ENCODE results near the gene AGPAT4. TPM values are rescaled to one million over a fixed set of nuclear protein-coding genes. Genes with fewer than 3 reads are reported as not detected.

Gene AGPAT4
- total RNA-seq, 1 donor from 2014 or later: 4.7 TPM

GRCh38 chr6:161192636-161193411 lies 81.0 kb downstream of the AGPAT4 start:
- TF ChIP-seq CTCF (IDR thresholded peaks at IDR 0.05): no peak
- Mint-ChIP-seq H3K9me3 (peaks cover 9% of the 10 kb centered on the region), H3K36me3 (ENCODE audit: low read depth) (no peaks in the 10 kb centered on the region), H3K4me3 (no peak overlapping the region), H3K4me1 (peaks cover 6% of the 10 kb centered on the region), H3K27ac (no peak overlapping the region), H3K27me3 (no peaks in the 10 kb centered on the region)
- ChIA-PET CTCF (no interaction called here), POLR2A (no interaction called here)
- DNase-seq: no peak
- intact Hi-C loops (cut with micrococcal nuclease): no loop called here
- ATAC-seq (ENCODE audit: low read depth): no peak

- CTCF ChIA-PET: no interaction called here
- DNase-seq (no peak), ATAC-seq (ENCODE audit: low read depth) (no peak)
- Mint-ChIP-seq H3K36me3 (ENCODE audit: low read depth) (no peaks in the 10 kb centered on the region), H3K9me3 (peaks cover 9% of the 10 kb centered on the region), H3K4me3 (no peak overlapping the region), H3K27ac (no peak overlapping the region), H3K27me3 (no peaks in the 10 kb centered on the region), H3K4me1 (no peaks in the 10 kb centered on the region)
- POLR2A ChIA-PET: no interaction called here
- no peak for TF ChIP-seq CTCF (IDR thresholded peaks at IDR 0.05)
- intact Hi-C loops (cut with micrococcal nuclease): no loop called here
Observed at GRCh38 chr6:161191671-161192070, 82.2 kb downstream of the AGPAT4 start.

GRCh38 chr6:161191007-161191406 lies 82.9 kb downstream of the AGPAT4 start:
- ATAC-seq (ENCODE audit: low read depth) (no peak), DNase-seq (no peak)
- POLR2A ChIA-PET: no interaction called here
- no peak for TF ChIP-seq CTCF (IDR thresholded peaks at IDR 0.05)
- Mint-ChIP-seq H3K27ac (no peak overlapping the region), H3K4me1 (no peaks in the 10 kb centered on the region), H3K4me3 (no peak overlapping the region), H3K9me3 (peaks cover 9% of the 10 kb centered on the region), H3K36me3 (ENCODE audit: low read depth) (no peaks in the 10 kb centered on the region), H3K27me3 (no peaks in the 10 kb centered on the region)
- intact Hi-C loops (cut with micrococcal nuclease): no loop called here
- CTCF ChIA-PET: no interaction called here

- DNase-seq (no peak), ATAC-seq (ENCODE audit: low read depth) (no peak)
- H3K9me3 Mint-ChIP-seq: peaks cover 9% of the 10 kb centered on the region
- no peak overlapping the region for H3K27ac Mint-ChIP-seq
- TF ChIP-seq CTCF (IDR thresholded peaks at IDR 0.05): no peak
- H3K4me3 Mint-ChIP-seq: no peak overlapping the region
- no peaks in the 10 kb centered on the region for H3K4me1 Mint-ChIP-seq
- no peaks in the 10 kb centered on the region for H3K36me3 Mint-ChIP-seq (ENCODE audit: low read depth)
- H3K27me3 Mint-ChIP-seq: no peaks in the 10 kb centered on the region
- POLR2A ChIA-PET: no interaction called here
- CTCF ChIA-PET: interaction anchor here (0.6 kb wide), 1 partner anchor 10 kb away, joined by 3 read pairs; no protein-coding TSS in a partner anchor
- intact Hi-C loops (cut with micrococcal nuclease): no loop called here
Observed at GRCh38 chr6:161189891-161190290, 84.0 kb downstream of the AGPAT4 start.

GRCh38 chr6:161188547-161189465 lies 85.1 kb downstream of the AGPAT4 start:
- POLR2A ChIA-PET: no interaction called here
- H3K4me3 Mint-ChIP-seq: no peak overlapping the region
- no peak overlapping the region for H3K27ac Mint-ChIP-seq
- TF ChIP-seq CTCF (IDR thresholded peaks at IDR 0.05): no peak
- H3K27me3 Mint-ChIP-seq: no peaks in the 10 kb centered on the region
- peaks cover 9% of the 10 kb centered on the region for H3K9me3 Mint-ChIP-seq
- ATAC-seq (ENCODE audit: low read depth) (no peak), DNase-seq (no peak)
- no peaks in the 10 kb centered on the region for H3K4me1 Mint-ChIP-seq
- intact Hi-C loops (cut with micrococcal nuclease): no loop called here
- no peaks in the 10 kb centered on the region for H3K36me3 Mint-ChIP-seq (ENCODE audit: low read depth)
- CTCF ChIA-PET: no interaction called here

All from activated B cell treated with CpG ODN at 0.5 μM for 24 hours (primary cell).